Bronchial epithelial cell (primary cell): Measurements from ENCODE around the gene GALNT10. TPM values are rescaled to one million over a fixed set of nuclear protein-coding genes. Genes with fewer than 3 reads are reported as not detected.
A peak's percentile ranks its signal among the peaks of the same experiment; 100 is the strongest.

Experiments
- DNase-seq: peaks from one replicate; pipeline ENCODE4 v3.0.0-alpha.2; 2010; ENCODE audit warnings: low read depth
- FAIRE-seq: peaks from 2 replicates; lab custom pipeline; 2011; peaks lifted over from hg19 to GRCh38; lab: Jason Lieb, UNC
- H3K27me3 ChIP-seq: 2 replicates; pipeline ENCODE4 v1.5.1; 2011; ENCODE audit warnings: low read length; ENCODE audit not compliant: control insufficient read depth, insufficient read depth
- H3K36me3 ChIP-seq: 2 replicates; pipeline ENCODE4 v1.5.1; 2011; ENCODE audit warnings: low read length; ENCODE audit not compliant: control insufficient read depth, insufficient read depth
- H3K4me3 ChIP-seq: 2 replicates; pipeline ENCODE4 v1.5.1; 2011; ENCODE audit warnings: mild to moderate bottlenecking, low read depth, low read length, control low read depth
- total RNA-seq: library from RNA; depleted of rRNA; stranded (reverse); fragments of >200 nt; gene quantifications from 2 replicates; pipeline ENCODE4 v1.2.1, GENCODE V29; 2014
- TF ChIP-seq, protein P1 (sequence below): IDR thresholded peaks from 2 replicates; pipeline ENCODE4 v1.5.1; 2011; ENCODE audit warnings: mild to moderate bottlenecking, moderate library complexity, low read length, control low read depth, inconsistent platforms; ENCODE audit not compliant: insufficient read depth, severe bottlenecking

The GALNT10 gene
- total RNA-seq, 1 donor from 2014 or later, result 3.9 TPM

- DNase-seq (no peak), FAIRE-seq (no peak)
- Histone ChIP-seq H3K27me3 (no peaks in the 10 kb centered on the region), H3K36me3 (peaks cover 3% of the 10 kb centered on the region), H3K4me3 (no peak overlapping the region)
- TF ChIP-seq, protein P1, sequence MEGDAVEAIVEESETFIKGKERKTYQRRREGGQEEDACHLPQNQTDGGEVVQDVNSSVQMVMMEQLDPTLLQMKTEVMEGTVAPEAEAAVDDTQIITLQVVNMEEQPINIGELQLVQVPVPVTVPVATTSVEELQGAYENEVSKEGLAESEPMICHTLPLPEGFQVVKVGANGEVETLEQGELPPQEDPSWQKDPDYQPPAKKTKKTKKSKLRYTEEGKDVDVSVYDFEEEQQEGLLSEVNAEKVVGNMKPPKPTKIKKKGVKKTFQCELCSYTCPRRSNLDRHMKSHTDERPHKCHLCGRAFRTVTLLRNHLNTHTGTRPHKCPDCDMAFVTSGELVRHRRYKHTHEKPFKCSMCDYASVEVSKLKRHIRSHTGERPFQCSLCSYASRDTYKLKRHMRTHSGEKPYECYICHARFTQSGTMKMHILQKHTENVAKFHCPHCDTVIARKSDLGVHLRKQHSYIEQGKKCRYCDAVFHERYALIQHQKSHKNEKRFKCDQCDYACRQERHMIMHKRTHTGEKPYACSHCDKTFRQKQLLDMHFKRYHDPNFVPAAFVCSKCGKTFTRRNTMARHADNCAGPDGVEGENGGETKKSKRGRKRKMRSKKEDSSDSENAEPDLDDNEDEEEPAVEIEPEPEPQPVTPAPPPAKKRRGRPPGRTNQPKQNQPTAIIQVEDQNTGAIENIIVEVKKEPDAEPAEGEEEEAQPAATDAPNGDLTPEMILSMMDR, result no peak
Observed at GRCh38 chr5:154415114-154415513, 224.6 kb downstream of the GALNT10 start.

DNA sequence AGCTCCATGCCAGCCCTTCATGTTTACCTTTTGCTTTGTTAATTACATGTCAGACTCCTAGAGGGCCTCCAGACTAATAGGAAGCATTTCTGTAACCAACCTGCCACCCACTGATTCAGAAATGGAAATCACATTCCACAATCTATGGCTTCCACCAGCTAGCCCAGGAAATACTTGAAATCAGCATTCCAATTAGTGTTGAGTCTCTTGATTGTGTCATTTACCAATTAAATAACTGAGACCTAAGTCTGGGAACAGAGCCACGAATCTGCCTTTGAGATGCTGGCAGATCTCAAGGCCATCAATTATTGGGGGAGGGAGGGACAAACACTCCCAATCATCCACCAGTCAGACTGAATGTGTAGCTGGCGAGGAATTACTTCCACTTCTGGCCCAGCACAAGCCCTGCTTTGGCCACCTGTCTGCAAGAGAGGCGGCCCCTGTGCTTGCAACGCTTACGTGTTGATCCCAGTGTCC is 227.8 kb downstream of the GALNT10 start:
- DNase-seq, result no peak
- Histone ChIP-seq H3K36me3 (peaks cover 3% of the 10 kb centered on the region), H3K27me3 (no peaks in the 10 kb centered on the region), H3K4me3 (no peak overlapping the region)
- peak; percentile 72 for FAIRE-seq
- TF ChIP-seq, protein P1, result no peak

GRCh38 chr5:154419236-154419635 is 228.7 kb downstream of the GALNT10 start:
- DNase-seq (no peak), FAIRE-seq (no peak)
- TF ChIP-seq, protein P1, result no peak
- no peak overlapping the region for H3K4me3 ChIP-seq
- peaks cover 3% of the 10 kb centered on the region for H3K36me3 ChIP-seq
- H3K27me3 ChIP-seq, result no peaks in the 10 kb centered on the region

- FAIRE-seq (peak; percentile 77), DNase-seq (no peak)
- TF ChIP-seq, protein P1, result peak; percentile 31
- no peak overlapping the region for H3K4me3 ChIP-seq
- H3K27me3 ChIP-seq, result no peaks in the 10 kb centered on the region
- H3K36me3 ChIP-seq, result peaks cover 2% of the 10 kb centered on the region
Observed at GRCh38 chr5:154421868-154422267, 231.3 kb downstream of the GALNT10 start.

- no peaks in the 10 kb centered on the region for H3K27me3 ChIP-seq
- TF ChIP-seq, protein P1, result no peak
- no peak for DNase-seq
- no peak overlapping the region for H3K4me3 ChIP-seq
- peaks cover 2% of the 10 kb centered on the region for H3K36me3 ChIP-seq
- FAIRE-seq, result no peak
Observed at GRCh38 chr5:154422298-154422697, 231.8 kb downstream of the GALNT10 start.

- FAIRE-seq (no peak), DNase-seq (no peak)
- TF ChIP-seq, protein P1, result no peak
- no peaks in the 10 kb centered on the region for H3K27me3 ChIP-seq
- H3K36me3 ChIP-seq, result no peaks in the 10 kb centered on the region
- H3K4me3 ChIP-seq, result no peak overlapping the region
Observed at GRCh38 chr5:154428208-154428607, 237.7 kb downstream of the GALNT10 start.
